ENCODE data around the gene TSPAN33.

DNA sequence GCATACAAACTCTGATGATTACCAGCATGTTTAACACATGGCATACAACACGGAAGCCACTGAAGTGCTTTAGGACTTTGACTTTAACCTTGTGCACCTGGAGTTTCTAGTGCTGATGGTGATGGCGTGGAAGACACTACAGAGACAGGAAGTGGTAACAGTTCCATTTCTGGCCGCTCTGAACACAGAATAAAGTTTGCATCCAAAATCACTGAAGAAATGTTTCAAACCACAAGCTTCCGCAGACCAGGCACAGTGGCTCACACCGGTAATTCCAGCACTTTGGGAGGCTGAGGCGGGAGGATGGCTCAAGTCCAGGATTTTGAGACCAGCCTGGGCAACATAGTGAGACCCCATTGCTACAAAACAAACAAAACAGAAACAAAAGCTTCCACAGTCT is 49.2 kb upstream of the TSPAN33 start:
- TF ChIP-seq POLR2A (IDR thresholded peaks at IDR 0.05; ENCODE audit: low read length), result no peak
- no peak for TF ChIP-seq GATA1 (IDR thresholded peaks at IDR 0.05; ENCODE audit: low read depth, low read length)

Data from erythroblast (primary cell).